MG63 (cell line): ENCODE measurements around the gene UNC5A. TPM values are rescaled to one million over a fixed set of nuclear protein-coding genes. Genes with fewer than 3 reads are reported as not detected.

Source experiments
- DNase-seq: peaks from one replicate; pipeline ENCODE4 v3.0.0-alpha.2; 2020
- H3K27me3 ChIP-seq: fragments of 250-450 bp; sonication (Bioruptor Pico); 2 replicates; pipeline ENCODE4 v1.5.1; 2020; ENCODE audit warnings: mild to moderate bottlenecking, moderate library complexity
- H3K36me3 ChIP-seq: fragments of 250-450 bp; sonication (Bioruptor Pico); 2 replicates; pipeline ENCODE4 v1.5.1; 2020; ENCODE audit warnings: mild to moderate bottlenecking, moderate library complexity
- H3K4me3 ChIP-seq: fragments of 250-450 bp; sonication (Bioruptor Pico); 2 replicates; pipeline ENCODE4 v1.5.1; 2020; ENCODE audit warnings: mild to moderate bottlenecking, moderate library complexity
- H3K9me3 ChIP-seq: fragments of 250-450 bp; sonication (Bioruptor Pico); 2 replicates; pipeline ENCODE4 v1.5.1; 2020; ENCODE audit warnings: mild to moderate bottlenecking, moderate library complexity
- total RNA-seq: library from RNA; depleted of rRNA; stranded (reverse); fragments of >200 nt; shearing (Covaris generic); gene quantifications from 2 replicates; pipeline ENCODE4 v1.2.3, GENCODE V29; 2014; ENCODE audit warnings: low replicate concordance

Gene UNC5A
- total RNA-seq, 1 experiment from 2014 or later: not detected

DNA sequence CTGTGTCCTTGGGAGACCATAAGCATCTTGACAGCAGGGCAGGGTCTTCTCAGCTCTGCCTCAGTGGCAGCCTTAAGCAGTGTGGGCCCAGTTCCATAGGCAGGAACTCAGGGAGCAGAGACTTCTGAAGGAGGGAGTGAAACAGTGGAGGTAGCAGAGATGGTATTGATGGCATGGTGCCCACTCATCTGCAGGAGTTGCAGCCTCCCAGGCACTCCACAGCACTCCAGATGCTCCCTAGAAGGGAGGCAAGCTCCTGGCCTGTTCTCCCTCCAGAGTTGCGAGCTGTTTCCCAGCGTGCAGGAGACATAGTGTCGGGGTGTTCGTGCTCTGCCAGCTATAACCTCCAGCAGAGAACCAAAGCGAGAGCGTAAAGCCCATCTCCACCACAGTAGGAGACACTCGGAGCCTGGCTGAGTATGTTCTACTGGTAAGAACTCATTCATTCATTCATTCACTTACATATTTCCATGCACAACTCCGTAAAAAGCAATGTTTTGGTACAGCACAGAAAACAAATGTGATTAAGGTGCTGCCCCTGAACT is 31.4 kb upstream of the UNC5A start:
- no peaks in the 10 kb centered on the region for H3K9me3 ChIP-seq
- no peak for DNase-seq
- no peaks in the 10 kb centered on the region; the same call in 1 of the 2 replicates for H3K27me3 ChIP-seq
- H3K36me3 ChIP-seq: no peaks in the 10 kb centered on the region
- H3K4me3 ChIP-seq: no peak overlapping the region

DNA sequence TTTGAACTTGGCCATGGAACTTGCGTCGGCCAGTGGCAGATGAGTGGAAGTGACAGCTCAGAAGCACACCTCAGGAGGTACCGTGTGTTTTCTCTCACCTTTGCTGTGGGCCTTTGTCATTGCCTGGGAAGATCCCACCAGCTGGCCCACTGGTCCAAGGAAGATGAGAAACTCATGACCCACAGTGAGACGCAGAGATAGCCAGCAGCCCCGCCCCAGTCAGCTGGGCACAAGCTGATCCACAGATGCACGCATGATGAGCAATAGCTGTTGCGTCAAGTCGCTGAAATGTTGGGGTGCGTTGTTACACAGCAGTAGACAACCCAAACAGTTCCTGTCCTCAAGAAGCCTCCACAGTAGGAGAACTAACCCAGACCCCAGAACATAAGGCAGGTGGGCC is 30.8 kb upstream of the UNC5A start:
- no peak for DNase-seq
- Histone ChIP-seq H3K4me3 (no peak overlapping the region), H3K9me3 (no peaks in the 10 kb centered on the region), H3K27me3 (no peaks in the 10 kb centered on the region; the same call in 1 of the 2 replicates), H3K36me3 (no peaks in the 10 kb centered on the region)

GRCh38 chr5:176780176-176781053 is 29.9 kb upstream of the UNC5A start:
- no peak overlapping the region for H3K4me3 ChIP-seq
- no peak for DNase-seq
- no peaks in the 10 kb centered on the region for H3K36me3 ChIP-seq
- no peaks in the 10 kb centered on the region for H3K9me3 ChIP-seq
- no peaks in the 10 kb centered on the region for H3K27me3 ChIP-seq

DNA sequence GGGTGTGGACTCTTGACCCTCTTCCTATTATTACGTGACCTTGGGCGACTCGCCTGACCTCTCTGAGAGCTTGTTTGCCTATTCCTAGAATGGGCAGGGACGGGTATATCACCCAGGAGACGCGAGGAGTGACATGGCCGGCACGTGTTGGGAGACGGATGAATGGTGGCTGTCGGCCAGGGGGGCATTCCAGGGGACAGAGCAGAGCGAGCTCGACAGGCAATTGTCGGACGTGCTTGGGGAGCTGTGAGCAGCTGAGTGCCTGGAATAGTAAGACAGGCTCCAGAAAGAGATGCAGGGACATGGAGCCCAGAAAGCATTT is 29.3 kb upstream of the UNC5A start:
- DNase-seq: no peak
- no peaks in the 10 kb centered on the region for H3K27me3 ChIP-seq
- no peaks in the 10 kb centered on the region for H3K9me3 ChIP-seq
- no peak overlapping the region for H3K4me3 ChIP-seq
- no peaks in the 10 kb centered on the region for H3K36me3 ChIP-seq

GRCh38 chr5:176781638-176782570 is 28.5 kb upstream of the UNC5A start:
- DNase-seq: no peak
- Histone ChIP-seq H3K27me3 (no peaks in the 10 kb centered on the region), H3K4me3 (no peak overlapping the region), H3K9me3 (no peaks in the 10 kb centered on the region), H3K36me3 (no peaks in the 10 kb centered on the region)

GRCh38 chr5:176784218-176785165 is 25.9 kb upstream of the UNC5A start:
- peak; percentile 92 for DNase-seq

DNA sequence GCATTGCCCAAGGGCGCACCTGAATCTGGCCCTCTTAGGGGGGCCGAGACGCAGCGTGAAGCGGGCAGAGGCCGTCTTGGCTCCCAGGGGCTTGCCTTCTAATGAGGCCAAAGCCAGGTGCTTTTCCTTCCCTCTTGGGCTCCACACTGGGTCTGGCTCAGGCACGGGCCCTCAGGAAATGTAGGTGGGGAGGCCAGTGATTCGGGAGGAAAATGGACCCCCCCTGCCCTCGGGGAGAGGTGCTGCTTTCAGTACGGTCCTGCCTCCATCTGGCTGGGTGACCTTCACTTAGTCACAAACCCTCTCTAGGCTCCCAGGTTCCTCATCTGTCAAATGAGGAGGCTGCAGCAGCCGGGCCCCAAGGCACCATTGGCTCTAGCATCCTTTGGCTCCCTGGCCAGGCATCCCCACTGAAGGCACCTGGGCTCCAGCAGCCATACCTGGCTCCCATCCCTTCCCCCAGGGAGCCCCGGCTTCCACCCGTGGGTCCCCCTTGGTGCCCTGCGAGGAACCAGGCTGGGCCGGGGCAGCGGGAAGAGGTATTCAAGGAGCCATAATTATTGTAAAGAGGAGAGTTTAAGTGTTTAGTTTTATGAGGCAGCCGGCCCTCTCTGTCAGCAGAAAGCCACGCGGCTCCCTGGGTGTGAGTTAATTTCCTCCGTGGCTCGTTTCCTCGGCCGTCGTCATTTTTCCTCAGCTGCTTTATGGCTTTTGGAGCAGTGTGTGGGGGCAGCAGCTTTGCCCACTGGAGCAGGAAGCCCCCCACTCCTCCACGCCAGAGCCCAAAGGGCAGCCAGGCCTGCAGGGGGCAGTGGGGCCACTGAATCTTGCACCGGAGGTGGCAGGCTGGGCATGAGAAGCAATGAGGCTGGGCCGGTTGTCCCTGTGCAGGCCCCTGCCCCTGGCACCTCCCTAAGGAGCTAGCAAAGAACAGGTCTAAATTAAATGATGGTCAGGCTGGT is 24.9 kb upstream of the UNC5A start:
- Histone ChIP-seq H3K9me3 (no peaks in the 10 kb centered on the region), H3K27me3 (no peaks in the 10 kb centered on the region), H3K36me3 (no peaks in the 10 kb centered on the region), H3K4me3 (no peak overlapping the region)
- DNase-seq: no peak

More at GRCh38 chr5:176784218-176785165, 25.9 kb upstream of the UNC5A start:
- Histone ChIP-seq H3K4me3 (no peak overlapping the region), H3K27me3 (no peaks in the 10 kb centered on the region), H3K36me3 (no peaks in the 10 kb centered on the region), H3K9me3 (no peaks in the 10 kb centered on the region)

GRCh38 chr5:176787676-176788075 is 22.7 kb upstream of the UNC5A start:
- no peak overlapping the region for H3K4me3 ChIP-seq
- no peaks in the 10 kb centered on the region for H3K27me3 ChIP-seq
- no peaks in the 10 kb centered on the region for H3K36me3 ChIP-seq
- no peak for DNase-seq
- H3K9me3 ChIP-seq: no peaks in the 10 kb centered on the region

GRCh38 chr5:176788091-176788490 is 22.3 kb upstream of the UNC5A start:
- no peaks in the 10 kb centered on the region for H3K36me3 ChIP-seq
- no peak for DNase-seq
- no peaks in the 10 kb centered on the region for H3K27me3 ChIP-seq
- no peak overlapping the region for H3K4me3 ChIP-seq
- H3K9me3 ChIP-seq: no peaks in the 10 kb centered on the region

DNA sequence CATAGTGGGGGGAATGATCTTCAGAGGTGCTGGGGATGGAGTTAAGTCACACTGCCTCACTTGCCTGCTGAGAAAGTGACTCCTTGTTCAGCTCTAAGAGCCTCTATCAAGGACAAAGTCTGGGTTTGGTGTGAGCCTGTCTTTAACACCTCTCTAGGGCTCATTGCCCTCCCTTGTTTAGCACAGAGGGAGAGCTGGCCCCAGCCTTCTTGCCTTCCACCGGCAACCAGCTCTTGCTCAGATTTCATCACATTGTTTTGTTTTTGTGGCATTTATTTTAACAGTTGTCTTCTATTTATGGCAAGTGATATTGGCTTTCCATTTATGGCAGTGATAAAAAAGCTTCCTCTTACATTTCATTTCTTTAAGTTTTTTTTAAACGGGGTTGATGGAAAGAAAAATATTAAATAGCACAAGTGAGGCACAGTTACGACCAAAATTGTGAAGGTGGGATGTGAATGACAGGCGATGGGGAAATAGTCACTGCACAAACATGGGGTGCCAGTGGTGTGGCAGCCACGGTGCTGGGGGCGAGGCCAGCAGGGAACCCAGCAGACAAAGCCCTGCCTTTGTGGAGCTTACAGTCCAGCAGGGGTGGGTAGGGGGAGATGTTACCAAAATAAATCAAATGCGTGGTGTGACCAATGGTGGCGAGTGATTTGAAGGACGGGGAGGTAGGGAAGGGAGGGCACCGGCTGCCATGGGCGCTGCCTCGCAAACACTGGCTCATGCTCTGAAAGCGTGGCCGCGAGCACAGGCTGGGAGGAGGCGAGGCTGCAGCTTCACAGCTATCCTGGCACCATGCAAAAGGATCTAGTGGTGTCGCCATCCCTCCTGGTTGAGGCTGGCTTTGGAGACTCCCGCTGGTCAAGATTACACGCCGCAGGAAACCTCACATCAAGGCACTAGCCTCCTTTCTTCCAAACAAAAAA is 21.2 kb upstream of the UNC5A start:
- no peaks in the 10 kb centered on the region for H3K27me3 ChIP-seq
- no peak overlapping the region for H3K4me3 ChIP-seq
- H3K36me3 ChIP-seq: no peaks in the 10 kb centered on the region
- H3K9me3 ChIP-seq: no peaks in the 10 kb centered on the region
- peak; percentile 37 for DNase-seq

DNA sequence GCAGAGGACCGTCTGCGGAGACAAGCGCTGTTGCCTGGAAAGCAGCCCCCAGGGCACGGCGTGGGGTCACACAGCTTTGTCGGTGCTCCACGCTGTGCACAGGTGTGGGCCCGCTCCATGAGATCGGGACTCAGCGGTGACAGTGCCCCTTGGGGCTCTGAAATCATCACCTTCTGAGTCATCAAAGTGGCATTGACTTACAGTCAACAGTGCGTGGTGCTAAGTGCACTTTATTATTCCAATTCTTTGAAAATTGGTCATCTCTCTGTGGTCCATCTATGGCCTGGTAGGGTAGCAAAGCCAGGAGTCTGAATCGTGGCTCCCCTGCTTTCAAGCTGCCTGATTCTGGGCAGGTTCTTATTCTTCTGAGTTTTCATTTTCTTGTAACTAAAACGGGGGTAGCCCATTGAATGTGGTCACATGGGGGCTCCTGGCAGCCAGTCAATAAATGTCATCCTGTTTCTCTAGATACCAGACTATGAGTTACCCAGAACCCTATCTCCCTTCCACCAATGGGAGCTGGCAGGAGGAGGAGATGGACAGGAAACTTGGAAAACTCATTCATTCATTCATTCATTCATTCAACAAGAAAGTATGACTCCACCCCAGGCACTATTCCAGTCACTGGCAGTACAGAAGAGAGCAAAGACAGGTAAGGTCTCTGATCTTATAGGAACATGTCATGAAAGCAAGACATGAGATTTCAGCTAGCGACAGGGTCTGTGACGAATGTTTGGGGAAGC is 20.3 kb upstream of the UNC5A start:
- H3K27me3 ChIP-seq: no peaks in the 10 kb centered on the region
- no peak for DNase-seq

GRCh38 chr5:176790941-176791340 is 19.4 kb upstream of the UNC5A start:
- Histone ChIP-seq H3K9me3 (no peaks in the 10 kb centered on the region), H3K27me3 (no peaks in the 10 kb centered on the region), H3K4me3 (no peak overlapping the region), H3K36me3 (no peaks in the 10 kb centered on the region)
- DNase-seq: peak; percentile 52

More for the DNA sequence above, 20.3 kb upstream of the UNC5A start:
- Histone ChIP-seq H3K4me3 (no peak overlapping the region), H3K36me3 (no peaks in the 10 kb centered on the region), H3K9me3 (no peaks in the 10 kb centered on the region)

GRCh38 chr5:176792655-176793342 is 17.6 kb upstream of the UNC5A start:
- no peaks in the 10 kb centered on the region for H3K9me3 ChIP-seq
- H3K4me3 ChIP-seq: no peak overlapping the region
- DNase-seq: no peak
- H3K27me3 ChIP-seq: no peaks in the 10 kb centered on the region
- no peaks in the 10 kb centered on the region for H3K36me3 ChIP-seq
